T-helper 2 cell (primary cell): ENCODE data around the gene MORN5.

Source experiments
- DNase-seq, 5 experiments: peaks; one replicate each; pipeline versions ENCODE4 v3.0.0 to v3.0.0-alpha.2; 2012 to 2022

MORN5 gene

DNA sequence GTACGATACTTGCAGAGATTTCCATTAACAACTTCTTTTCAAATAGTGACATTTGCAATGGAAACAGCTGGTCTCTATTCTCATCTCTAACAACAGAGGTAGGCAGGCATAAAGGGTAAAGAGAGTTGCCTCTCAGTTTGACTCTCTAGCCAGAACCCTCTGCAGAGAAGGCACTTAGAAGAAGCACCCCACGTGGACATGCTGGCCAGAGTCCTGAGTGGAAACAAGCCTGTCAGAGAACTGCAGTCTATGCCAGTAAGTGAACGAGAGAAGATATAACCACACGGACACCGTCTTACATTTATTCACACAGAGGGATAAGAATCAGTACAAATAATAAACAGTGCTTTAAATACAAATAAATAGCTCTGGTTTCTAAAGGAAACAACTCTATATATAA, 80.0 kb downstream of the MORN5 start:
- DNase-seq = no peak

DNA sequence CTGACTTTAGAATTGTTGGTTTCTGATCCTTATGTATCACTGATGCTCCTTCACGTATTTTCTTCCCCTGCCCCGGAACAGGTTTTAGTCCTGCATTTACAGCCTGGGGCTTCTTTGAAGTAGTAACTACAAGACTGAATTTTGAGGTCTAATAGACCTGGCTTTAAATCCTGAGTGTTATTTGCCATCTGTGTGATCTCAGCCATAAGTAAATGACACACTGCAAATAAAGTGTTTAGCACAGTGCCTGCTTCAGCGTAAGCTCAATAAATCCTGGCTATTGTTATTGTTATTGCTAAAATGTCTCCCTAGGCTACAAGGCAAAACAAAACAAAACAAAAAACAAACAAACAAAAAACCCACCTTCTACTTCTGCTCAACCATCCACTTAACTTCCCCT, 84.6 kb downstream of the MORN5 start:
- no peak for DNase-seq

DNA sequence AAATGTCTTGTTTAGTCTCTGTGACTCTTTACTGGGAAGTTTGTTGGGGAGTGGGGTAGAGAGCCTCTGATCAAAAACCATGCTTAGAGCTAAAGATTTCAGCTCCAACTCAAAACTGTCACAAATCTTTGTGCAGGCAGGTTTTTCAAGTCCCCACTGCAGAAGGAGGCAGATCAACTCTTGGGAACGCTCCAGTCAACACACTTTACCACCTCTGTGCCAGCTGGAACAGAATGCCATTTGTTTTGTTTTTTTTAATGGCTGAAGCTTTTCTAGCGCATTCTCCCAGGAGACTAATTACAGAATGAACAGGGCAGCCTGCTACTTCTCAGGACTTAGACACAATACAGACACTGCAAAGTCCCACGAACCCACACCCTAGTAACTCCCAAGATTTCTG, 87.0 kb downstream of the MORN5 start:
- no peak for DNase-seq

DNA sequence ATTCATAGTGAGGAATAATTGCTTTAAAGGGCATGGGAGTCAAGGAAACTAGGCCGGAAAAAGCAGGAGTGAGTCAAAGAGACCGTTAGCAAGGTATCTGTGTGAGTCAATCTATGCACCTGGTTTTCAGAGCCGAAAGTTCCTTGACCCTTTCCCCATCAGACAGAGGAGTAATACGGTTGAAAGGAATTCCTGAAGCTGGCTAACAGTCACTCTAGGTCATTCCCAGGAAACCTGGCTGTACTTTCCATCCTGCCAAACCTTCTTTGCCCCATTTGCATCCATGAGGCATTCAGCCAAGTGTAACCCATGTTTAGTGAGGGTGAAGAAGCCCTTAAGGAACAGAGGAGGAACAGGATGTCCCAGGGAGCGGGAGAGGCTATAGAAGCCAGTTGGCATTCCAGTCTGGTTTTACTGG, 88.7 kb downstream of the MORN5 start:
- no peak for DNase-seq
